ENCODE results near the gene DIDO1.

The DIDO1 gene

GRCh38 chr20:62846166-62846890 is 80.0 kb downstream of the DIDO1 start:
- DNase-seq: no peak

DNA sequence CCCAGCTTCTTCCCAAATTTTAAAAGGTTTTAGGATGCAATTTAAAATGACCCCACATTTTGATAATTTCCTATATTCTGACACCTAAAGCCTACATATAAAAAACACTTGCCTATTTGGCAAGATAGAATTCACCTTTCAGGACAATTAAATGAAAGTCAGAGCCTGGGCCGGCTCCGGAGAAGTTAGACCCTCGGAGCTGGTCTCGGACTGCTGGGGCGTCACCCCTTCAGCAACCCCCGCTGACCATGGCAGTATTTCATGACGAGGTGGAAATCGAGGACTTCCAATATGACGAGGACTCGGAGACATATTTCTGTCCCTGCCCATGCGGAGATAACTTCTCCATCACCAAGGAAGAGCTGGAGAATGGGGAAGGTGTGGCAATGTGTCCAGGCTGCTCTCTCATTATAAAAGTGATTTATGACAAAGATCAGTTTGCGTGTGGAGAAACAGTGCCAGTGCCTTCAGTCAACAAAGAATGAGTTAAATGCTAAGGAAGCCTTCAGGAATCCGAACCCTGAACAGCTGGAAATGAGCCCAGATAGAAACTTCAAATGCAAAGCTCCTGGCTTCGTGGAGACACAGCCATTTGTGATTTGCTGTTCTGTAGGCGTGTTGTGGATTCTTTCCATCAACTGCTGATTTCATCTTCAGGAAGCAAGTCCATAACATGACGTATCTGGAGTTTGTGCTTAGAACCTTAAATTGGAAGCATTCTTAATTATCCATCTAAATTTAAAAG is 80.7 kb downstream of the DIDO1 start:
- DNase-seq: no peak

GRCh38 chr20:62844182-62844581 is 82.1 kb downstream of the DIDO1 start:
- no peak for DNase-seq

DNA sequence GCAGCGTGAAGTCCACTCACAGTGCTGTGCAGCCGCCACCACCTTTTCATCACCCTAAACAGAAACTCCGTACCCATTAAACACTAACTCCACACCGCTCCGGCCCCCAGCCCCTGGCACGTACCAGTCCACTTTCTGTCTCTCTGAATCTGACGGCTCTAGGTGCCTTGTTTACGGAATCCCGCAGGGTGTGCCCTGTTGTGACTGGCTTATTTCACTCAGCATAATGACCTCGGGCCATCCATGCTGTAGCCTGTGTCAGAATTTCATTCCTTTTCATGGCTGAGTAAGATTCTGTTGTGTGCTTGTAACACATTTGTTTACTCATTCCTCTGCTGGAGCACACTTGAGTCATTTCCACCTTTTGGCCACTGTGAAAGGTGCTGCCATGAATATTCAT is 82.6 kb downstream of the DIDO1 start:
- no peak for DNase-seq

DNA sequence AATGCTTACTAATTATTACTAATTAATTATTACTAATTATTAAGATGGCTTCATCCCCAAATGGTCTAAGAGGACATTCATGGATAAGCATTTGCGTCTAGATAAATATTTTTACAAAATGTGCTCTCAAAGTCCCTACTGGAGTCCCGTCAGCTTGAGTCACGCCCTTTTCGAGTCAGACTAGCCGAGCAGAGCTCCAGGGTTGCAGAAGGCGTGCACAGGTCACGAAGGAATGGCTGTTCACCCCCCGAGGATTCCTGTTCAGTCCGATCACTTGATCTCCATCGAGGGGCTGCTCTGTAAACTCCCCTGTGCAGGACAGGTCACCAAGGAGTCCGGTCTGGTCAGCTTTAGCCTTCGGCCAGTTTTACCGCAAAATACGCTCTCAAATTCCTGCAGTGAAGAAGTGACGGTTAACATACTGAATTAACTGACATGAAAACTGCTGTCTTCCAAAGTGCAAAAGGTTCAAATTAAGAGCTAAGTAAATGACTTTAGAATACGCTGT is 84.5 kb downstream of the DIDO1 start:
- no peak for DNase-seq

GRCh38 chr20:62840244-62841197 is 85.8 kb downstream of the DIDO1 start:
- DNase-seq: no peak

DNA sequence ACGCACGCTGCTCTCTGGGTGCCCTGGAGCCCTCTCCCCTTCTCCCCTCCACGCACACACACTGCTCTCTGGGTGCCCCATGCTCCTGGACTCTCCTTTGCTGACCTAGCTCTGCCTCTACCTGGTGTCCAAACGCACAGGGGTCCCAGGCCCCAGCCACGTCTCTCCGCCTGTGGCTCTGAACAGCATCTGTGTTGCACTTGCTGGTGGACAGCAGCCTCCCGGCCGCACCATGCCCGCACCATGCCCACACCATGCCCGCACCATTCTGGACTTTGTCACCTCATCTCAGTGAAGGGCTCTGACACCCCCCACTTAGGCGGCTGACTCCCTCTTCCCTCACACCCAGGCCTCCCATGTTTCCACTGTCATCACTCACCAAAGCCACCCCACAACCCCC is 86.5 kb downstream of the DIDO1 start:
- no peak for DNase-seq

DNA sequence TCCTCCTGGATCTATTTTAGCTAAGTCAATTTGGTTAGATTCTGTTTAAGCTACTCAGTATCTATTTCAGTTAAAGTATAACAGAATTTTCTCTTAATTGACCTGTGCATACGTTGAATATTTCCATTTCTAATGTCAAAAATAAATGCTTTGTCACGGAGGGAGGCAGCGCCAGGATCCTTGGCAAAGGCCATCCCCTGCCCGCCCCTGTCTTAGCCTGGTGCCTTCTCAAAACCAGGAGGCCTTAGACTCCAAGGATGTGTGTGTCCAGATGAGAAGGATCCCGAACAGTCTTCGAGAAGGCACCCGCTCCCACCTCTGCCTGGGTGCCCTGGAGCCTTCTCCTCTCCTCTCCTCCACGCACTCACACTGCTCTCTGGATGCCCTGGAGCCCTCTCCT is 87.0 kb downstream of the DIDO1 start:
- no peak for DNase-seq

DNA sequence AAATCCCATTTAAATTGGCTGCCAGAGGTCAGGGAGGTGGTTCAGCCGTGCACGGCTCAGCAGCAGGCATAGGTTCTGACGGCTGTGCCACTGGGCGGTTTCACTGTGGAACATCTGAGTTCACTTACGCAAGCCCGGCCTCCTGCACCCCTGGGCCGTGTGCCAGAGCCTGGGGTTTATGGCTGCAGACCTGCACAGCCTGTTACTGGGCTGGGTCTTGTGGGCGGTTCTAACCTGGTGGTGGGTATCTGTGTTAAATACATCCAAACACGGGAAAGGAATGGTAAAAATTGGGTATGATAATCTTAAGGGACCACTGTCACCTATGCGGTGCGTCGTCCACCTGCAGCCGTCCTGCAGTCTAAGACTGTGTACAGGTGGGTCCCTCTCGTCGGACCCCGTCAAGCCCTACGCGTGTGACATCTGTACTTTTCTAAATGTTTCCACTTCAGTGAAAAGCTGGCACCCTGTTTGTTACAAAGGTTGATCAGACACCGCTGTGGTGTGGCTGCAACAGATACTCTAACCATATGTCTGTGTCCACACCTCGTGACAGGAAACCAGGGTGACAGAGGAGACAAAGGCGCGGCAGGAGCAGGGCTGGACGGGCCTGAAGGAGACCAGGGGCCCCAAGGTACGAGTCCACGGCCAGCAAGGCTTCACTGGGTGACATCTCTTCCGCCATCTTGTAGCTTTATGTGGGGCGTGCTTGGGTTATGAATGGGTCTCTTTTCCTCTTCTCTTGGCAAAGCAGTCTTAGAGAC is 88.0 kb downstream of the DIDO1 start:
- no peak for DNase-seq

DNA sequence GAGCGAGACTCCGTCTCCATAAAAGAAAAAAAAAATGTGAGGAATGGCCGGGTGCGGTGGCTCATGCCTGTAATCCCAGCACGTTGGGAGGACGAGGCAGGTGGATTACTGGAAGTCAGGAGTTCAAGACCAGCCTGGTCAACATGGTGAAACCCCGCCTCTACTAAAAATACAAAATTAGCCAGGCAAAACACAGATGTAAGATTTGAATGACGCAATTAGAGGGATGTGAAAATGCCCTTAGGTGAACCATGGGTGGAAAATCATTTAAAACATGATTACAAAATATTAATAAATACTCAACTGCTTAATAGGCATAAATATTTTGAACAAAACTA is 88.5 kb downstream of the DIDO1 start:
- no peak for DNase-seq

- DNase-seq: no peak
Measured at GRCh38 chr20:62836967-62837490, 89.3 kb downstream of the DIDO1 start.

- no peak for DNase-seq
Measured at GRCh38 chr20:62835931-62836861, 90.1 kb downstream of the DIDO1 start.

DNA sequence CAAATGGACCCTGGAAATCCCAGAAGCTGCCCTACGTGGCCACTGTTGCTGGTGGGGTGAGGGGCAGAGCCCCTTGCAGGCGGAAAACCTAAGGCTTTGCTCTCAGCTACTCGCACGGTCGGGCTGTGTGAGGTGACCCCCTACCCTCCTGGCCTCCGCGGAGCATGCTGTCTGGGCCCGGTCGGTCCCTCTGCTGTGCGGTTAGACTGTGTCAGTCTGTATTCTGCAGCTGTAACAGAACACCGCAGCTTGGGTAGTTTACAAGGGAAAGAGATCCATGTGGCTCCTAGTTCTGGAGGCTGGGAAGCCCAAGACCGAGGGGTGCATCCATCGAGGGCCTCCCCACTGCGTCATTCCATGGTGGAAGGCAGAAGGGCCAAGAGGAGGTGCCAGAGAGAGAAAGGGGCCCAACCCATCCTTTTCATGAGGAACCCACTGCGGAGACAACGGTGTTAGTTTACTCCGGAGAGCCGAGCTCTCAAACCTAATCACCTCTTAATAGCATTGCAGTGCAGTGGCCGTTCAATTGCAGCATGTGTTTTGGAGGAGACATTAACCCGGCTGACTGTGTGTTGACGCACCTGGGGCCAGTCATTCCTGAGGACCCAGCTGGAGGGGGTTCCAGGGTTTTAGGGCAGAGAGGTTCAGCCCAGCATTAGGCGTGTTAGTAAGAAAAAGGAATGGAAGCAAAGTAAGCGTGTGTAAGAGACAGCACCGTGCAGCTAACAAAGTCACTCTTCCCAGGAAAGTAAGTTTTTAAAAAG is 91.2 kb downstream of the DIDO1 start:
- DNase-seq: no peak

GRCh38 chr20:62832951-62833391 is 93.3 kb downstream of the DIDO1 start:
- DNase-seq: no peak

- no peak for DNase-seq
Measured at GRCh38 chr20:62832212-62832922, 93.9 kb downstream of the DIDO1 start.

DNA sequence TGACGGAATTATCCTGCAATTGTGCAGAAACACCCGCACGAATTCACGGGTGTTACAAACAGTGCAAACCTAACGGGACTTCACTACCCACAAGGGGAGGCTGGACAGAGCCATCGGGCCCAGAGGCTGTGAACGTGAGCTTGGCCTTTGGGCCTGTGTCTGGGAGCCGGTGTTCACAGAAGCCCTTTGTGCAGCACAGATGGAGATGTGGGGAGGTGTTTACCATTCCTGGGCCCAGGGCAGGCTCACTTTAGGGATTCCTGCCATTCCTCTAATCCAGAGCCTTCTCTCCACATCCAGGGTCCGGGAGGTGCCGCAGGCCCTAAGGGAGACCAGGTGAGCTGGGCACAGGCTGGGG is 94.5 kb downstream of the DIDO1 start:
- no peak for DNase-seq

DNA sequence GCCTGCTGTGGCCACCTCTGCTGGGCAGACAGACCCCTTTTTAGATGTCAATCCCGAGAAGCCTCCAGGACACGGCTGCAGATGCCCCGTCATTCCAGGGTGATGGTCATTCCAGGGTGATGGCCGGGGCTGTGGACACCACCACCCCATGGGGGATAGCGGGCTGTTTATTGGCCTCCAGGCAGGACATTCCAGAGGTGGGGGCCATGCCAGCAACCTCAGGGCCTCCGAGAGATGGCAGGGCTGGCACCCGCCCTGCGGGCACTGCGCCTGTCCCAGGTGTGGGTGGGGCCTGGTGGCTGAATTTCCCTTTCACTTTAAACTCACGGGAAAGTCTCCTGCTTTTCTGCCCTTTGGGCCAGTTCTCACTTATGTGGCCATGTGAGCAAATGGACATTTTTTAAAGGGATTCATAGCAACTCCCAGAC is 94.9 kb downstream of the DIDO1 start:
- DNase-seq: no peak

DNA sequence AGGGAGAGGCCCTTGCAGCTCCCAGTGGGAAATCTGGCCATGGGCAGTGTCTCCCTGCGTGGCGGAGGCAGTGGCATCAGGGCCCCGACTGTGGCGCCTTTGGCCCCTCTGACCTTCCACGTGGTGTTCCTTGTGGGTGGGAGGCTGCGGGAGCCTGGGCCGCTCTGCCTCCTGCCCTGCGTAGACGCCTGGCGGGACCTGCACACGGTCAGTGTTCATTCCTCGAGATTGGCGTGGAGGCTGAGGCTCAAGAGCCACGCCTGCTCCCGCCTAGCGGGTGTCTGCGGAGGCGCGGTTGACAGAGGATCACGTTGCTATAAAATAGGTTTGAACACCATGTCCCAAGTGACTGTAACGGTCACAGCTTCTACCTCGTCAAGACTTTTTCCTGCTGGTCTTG is 95.5 kb downstream of the DIDO1 start:
- DNase-seq: no peak

DNA sequence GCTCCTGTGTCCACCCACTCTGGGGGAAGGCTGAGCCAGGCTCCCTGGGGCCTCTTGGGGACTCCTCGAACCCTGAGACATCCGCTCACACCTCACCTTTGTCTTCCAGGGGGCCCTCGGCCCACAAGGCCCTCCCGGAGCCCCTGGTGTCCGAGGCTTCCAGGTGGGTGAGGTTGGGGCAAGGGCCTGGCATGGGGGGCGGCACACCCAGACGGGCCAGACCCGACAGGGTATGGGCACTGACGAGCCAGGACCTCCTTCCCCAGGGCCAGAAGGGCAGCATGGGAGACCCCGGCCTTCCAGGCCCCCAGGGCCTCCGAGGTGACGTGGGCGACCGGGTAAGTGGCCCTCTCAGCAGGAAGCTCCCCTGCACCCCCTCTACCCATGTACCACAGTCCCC is 96.1 kb downstream of the DIDO1 start:
- no peak for DNase-seq

Data from stimulated activated CD4-positive, alpha-beta T cell treated with anti-CD3 and anti-CD28 coated beads, Interleukin-4, amount 100 ng/mL, for 24 hours (primary cell).